SK-N-SH treated with all-trans-retinoic acid at 6 μM for 48 hours (cell line): ENCODE data around the gene RIPOR2.

Experiments used
- ATAC-seq: fragments of 200-7000 bp; cut with Tn5 transposase; 3 replicates; pipeline ENCODE4 v1.9.1; 2020; ENCODE audit warnings: mild to moderate bottlenecking, moderate library complexity
- ARNTL ChIP-seq: fragments of 450-650 bp; formaldehyde crosslinking; IDR thresholded peaks from 2 replicates; pipeline ENCODE4 v1.5.0; 2020; ENCODE audit warnings: low read depth, mild to moderate bottlenecking, moderate library complexity, borderline replicate concordance
- BACH2 ChIP-seq: fragments of 250-450 bp; sonication (Bioruptor Pico); IDR thresholded peaks from 2 replicates; pipeline ENCODE4 v1.9.0; 2021; ENCODE audit warnings: mild to moderate bottlenecking, borderline replicate concordance
- ESRRG ChIP-seq: fragments of 250-450 bp; sonication (Bioruptor Pico); IDR thresholded peaks from 2 replicates; pipeline ENCODE4 v1.6.1; 2021; ENCODE audit warnings: mild to moderate bottlenecking
- GLIS3 ChIP-seq: fragments of 250-450 bp; sonication (Bioruptor Pico); IDR thresholded peaks from 2 replicates; pipeline ENCODE4 v1.5.0; 2020; ENCODE audit warnings: mild to moderate bottlenecking, moderate library complexity
- ISL1 ChIP-seq: fragments of 250-450 bp; sonication (Bioruptor Pico); IDR thresholded peaks from 2 replicates; pipeline ENCODE4 v2.1.2; 2022; ENCODE audit warnings: mild to moderate bottlenecking, moderate library complexity
- OSR1 ChIP-seq: fragments of 250-450 bp; sonication (Bioruptor Pico); IDR thresholded peaks from 2 replicates; pipeline ENCODE4 v1.8.0; 2022; ENCODE audit warnings: moderate library complexity, mild to moderate bottlenecking, inconsistent platforms
- PPARA ChIP-seq: fragments of 250-450 bp; sonication (Bioruptor Pico); IDR thresholded peaks from 2 replicates; pipeline ENCODE4 v1.5.0; 2020; ENCODE audit warnings: mild to moderate bottlenecking, borderline replicate concordance
- TOX ChIP-seq: fragments of 250-450 bp; sonication (Bioruptor Pico); IDR thresholded peaks from 2 replicates; pipeline ENCODE4 v1.8.0; 2021; ENCODE audit warnings: mild to moderate bottlenecking, moderate library complexity, borderline replicate concordance
- ZFP3 ChIP-seq: fragments of 250-450 bp; sonication (Bioruptor Pico); IDR thresholded peaks from 2 replicates; pipeline ENCODE4 v1.5.0; 2020; ENCODE audit warnings: mild to moderate bottlenecking, moderate library complexity
- ZNF565 ChIP-seq: fragments of 450-650 bp; formaldehyde crosslinking; conservative IDR thresholded peaks from 2 replicates; pipeline ENCODE4 v1.5.0; 2020; ENCODE audit warnings: low read depth, mild to moderate bottlenecking, moderate library complexity
- ZNF70 ChIP-seq: fragments of 450-650 bp; formaldehyde crosslinking; IDR thresholded peaks from 2 replicates; pipeline ENCODE4 v1.5.0; 2020; ENCODE audit warnings: mild to moderate bottlenecking, moderate library complexity
- ZNF8 ChIP-seq: fragments of 450-650 bp; formaldehyde crosslinking; IDR thresholded peaks from 2 replicates; pipeline ENCODE4 v1.5.0; 2020; ENCODE audit warnings: mild to moderate bottlenecking, moderate library complexity
- TF ChIP-seq, protein P1 (sequence below): fragments of 250-450 bp; sonication (Bioruptor Pico); IDR thresholded peaks from 2 replicates; pipeline ENCODE4 v1.5.1; 2020; ENCODE audit warnings: low read depth, mild to moderate bottlenecking, moderate library complexity
- TF ChIP-seq, protein P2 (sequence below): fragments of 250-450 bp; sonication (Bioruptor Pico); IDR thresholded peaks from 2 replicates; pipeline ENCODE4 v1.8.0; 2020; ENCODE audit warnings: mild to moderate bottlenecking, moderate library complexity, borderline replicate concordance
- TF ChIP-seq, protein P3 (sequence below): fragments of 250-450 bp; sonication (Bioruptor Pico); IDR thresholded peaks from 2 replicates; pipeline ENCODE4 v1.5.1; 2021; ENCODE audit warnings: mild to moderate bottlenecking, moderate library complexity
- TF ChIP-seq, protein P4 (sequence below): fragments of 250-450 bp; sonication (Bioruptor Pico); IDR thresholded peaks from 2 replicates; pipeline ENCODE4 v1.5.0; 2020; ENCODE audit warnings: mild to moderate bottlenecking, moderate library complexity

RIPOR2 gene

DNA sequence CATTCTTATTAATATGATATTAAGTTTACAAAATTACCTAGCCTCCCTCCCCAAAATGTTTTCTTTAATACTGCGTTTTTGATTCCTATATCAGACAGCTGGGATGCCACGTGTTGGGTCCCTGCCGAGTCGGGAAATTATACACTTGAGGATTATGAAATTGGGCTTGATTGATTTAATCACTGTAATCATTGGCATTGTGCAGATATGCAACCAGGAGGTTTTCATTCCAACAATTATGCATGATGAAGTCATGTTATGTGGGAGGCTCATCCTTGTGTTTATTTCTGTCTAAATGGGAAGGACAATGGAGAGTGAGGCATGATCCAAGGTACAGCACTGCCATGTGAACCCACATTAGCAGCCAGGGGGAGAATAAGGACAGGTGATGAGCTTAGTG lies 30.6 kb upstream of the RIPOR2 start:
- ATAC-seq, result no peak
- TF ChIP-seq, protein P1, sequence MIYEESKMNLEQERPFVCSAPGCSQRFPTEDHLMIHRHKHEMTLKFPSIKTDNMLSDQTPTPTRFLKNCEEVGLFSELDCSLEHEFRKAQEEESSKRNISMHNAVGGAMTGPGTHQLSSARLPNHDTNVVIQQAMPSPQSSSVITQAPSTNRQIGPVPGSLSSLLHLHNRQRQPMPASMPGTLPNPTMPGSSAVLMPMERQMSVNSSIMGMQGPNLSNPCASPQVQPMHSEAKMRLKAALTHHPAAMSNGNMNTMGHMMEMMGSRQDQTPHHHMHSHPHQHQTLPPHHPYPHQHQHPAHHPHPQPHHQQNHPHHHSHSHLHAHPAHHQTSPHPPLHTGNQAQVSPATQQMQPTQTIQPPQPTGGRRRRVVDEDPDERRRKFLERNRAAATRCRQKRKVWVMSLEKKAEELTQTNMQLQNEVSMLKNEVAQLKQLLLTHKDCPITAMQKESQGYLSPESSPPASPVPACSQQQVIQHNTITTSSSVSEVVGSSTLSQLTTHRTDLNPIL (CRISPR knock-in tag), result no peak

DNA sequence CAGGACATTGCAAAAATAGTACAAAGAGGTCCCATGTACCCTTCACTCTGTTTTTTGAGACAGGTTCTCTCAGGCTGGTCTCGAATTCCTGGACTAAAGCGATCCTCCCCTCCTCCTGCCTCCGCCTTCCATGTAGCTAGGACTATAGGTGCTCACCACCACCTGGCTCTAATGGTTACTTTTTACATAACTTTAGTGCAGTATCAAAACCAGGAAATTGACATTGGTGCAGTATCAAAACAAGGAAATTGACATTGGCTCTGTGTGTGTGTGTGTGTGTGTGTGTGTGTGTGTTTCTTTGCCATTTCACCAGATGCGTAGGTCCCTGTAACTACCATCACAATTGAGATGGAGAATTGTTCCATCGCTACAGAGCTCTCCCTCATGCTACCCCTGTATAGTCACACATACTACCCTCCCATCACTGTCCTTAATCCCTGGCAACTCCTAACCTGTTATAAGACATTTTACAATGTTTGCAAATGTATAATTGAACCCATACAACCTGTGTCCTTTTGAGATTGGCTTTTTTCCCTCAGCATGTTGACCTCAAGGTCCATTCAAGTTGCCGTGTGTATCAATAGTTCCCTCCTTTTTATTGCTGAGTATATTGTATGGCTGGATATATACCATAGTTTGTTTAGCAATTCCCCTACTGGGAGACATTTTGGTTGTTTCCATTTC lies 28.3 kb upstream of the RIPOR2 start:
- ATAC-seq, result no peak
- TF ChIP-seq, protein P2, sequence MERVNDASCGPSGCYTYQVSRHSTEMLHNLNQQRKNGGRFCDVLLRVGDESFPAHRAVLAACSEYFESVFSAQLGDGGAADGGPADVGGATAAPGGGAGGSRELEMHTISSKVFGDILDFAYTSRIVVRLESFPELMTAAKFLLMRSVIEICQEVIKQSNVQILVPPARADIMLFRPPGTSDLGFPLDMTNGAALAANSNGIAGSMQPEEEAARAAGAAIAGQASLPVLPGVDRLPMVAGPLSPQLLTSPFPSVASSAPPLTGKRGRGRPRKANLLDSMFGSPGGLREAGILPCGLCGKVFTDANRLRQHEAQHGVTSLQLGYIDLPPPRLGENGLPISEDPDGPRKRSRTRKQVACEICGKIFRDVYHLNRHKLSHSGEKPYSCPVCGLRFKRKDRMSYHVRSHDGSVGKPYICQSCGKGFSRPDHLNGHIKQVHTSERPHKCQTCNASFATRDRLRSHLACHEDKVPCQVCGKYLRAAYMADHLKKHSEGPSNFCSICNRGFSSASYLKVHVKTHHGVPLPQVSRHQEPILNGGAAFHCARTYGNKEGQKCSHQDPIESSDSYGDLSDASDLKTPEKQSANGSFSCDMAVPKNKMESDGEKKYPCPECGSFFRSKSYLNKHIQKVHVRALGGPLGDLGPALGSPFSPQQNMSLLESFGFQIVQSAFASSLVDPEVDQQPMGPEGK (CRISPR knock-in tag), result no peak
- no peak for TF ChIP-seq ZNF70 (CRISPR knock-in tag)
- no peak for TF ChIP-seq ARNTL (CRISPR knock-in tag)
- TF ChIP-seq, protein P3, sequence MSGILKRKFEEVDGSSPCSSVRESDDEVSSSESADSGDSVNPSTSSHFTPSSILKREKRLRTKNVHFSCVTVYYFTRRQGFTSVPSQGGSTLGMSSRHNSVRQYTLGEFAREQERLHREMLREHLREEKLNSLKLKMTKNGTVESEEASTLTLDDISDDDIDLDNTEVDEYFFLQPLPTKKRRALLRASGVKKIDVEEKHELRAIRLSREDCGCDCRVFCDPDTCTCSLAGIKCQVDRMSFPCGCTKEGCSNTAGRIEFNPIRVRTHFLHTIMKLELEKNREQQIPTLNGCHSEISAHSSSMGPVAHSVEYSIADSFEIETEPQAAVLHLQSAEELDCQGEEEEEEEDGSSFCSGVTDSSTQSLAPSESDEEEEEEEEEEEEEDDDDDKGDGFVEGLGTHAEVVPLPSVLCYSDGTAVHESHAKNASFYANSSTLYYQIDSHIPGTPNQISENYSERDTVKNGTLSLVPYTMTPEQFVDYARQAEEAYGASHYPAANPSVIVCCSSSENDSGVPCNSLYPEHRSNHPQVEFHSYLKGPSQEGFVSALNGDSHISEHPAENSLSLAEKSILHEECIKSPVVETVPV, result no peak
- no peak for TF ChIP-seq ZFP3
- no peak for TF ChIP-seq TOX
- TF ChIP-seq, protein P1 (CRISPR knock-in tag), result no peak
- TF ChIP-seq OSR1 (CRISPR knock-in tag), result no peak
- no peak for TF ChIP-seq ISL1 (CRISPR knock-in tag)
- no peak for TF ChIP-seq BACH2 (CRISPR knock-in tag)
- TF ChIP-seq ZNF565 (CRISPR knock-in tag), result no peak

DNA sequence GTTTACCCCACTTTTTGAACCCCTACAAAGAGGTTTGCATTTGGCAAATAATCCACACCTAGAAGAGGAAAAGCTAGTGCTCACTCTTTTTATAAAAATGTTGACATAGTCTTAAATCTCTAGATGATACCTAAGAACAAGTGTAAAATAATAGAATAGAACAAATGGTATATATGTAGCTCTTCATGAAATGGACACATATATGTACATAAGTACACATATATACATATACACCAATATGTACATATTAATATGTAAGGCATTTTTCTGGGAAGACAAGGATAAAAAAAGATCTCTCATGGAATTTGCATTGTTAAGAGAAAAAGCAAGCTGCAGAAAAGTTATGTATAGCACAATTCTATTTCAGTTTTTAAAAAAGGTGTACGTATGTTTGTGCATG lies 27.6 kb upstream of the RIPOR2 start:
- TF ChIP-seq ZNF565 (CRISPR knock-in tag), result no peak
- TF ChIP-seq PPARA (CRISPR knock-in tag), result no peak
- TF ChIP-seq, protein P1 (CRISPR knock-in tag), result no peak
- TF ChIP-seq GLIS3 (CRISPR knock-in tag), result no peak
- TF ChIP-seq TOX, result no peak
- no peak for TF ChIP-seq ZNF70 (CRISPR knock-in tag)
- TF ChIP-seq ARNTL (CRISPR knock-in tag), result no peak
- TF ChIP-seq, protein P2 (CRISPR knock-in tag), result no peak
- no peak for TF ChIP-seq ZNF8 (CRISPR knock-in tag)
- TF ChIP-seq, protein P4, sequence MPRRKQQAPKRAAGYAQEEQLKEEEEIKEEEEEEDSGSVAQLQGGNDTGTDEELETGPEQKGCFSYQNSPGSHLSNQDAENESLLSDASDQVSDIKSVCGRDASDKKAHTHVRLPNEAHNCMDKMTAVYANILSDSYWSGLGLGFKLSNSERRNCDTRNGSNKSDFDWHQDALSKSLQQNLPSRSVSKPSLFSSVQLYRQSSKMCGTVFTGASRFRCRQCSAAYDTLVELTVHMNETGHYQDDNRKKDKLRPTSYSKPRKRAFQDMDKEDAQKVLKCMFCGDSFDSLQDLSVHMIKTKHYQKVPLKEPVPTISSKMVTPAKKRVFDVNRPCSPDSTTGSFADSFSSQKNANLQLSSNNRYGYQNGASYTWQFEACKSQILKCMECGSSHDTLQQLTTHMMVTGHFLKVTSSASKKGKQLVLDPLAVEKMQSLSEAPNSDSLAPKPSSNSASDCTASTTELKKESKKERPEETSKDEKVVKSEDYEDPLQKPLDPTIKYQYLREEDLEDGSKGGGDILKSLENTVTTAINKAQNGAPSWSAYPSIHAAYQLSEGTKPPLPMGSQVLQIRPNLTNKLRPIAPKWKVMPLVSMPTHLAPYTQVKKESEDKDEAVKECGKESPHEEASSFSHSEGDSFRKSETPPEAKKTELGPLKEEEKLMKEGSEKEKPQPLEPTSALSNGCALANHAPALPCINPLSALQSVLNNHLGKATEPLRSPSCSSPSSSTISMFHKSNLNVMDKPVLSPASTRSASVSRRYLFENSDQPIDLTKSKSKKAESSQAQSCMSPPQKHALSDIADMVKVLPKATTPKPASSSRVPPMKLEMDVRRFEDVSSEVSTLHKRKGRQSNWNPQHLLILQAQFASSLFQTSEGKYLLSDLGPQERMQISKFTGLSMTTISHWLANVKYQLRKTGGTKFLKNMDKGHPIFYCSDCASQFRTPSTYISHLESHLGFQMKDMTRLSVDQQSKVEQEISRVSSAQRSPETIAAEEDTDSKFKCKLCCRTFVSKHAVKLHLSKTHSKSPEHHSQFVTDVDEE, result no peak
- TF ChIP-seq ESRRG (CRISPR knock-in tag), result no peak
- ATAC-seq, result no peak
